ENCODE results near the gene RUNX1. TPM values are rescaled to one million over a fixed set of nuclear protein-coding genes. Genes with fewer than 3 reads are reported as not detected.

Gene RUNX1
- total RNA-seq, 6 experiments from 2014 or later, result 2.9 to 18.3 (median 4.3) TPM

DNA sequence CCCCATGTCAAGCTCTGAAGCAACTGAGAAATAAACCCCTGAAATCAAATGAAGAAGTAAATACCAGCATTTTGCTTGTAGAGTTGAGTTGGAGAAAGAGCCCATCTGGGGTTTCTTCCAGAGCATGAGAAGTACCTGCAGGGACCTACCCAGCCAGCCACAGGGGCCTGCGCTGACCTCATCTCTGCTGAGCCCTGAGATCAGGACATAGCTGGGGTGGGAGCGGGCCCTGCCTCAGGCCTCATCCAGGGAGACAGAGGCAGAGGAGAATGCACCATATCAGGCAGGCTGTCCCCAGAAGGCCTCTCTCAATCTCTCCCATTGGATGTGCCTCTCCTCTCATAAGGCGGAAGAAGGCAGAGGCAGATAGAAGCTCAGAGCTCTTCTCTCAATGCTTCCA is 27.6 kb downstream of the RUNX1 start:
- Histone ChIP-seq H3K9me3 (no peaks in the 10 kb centered on the region), H3K27me3 (no peaks in the 10 kb centered on the region), H3K36me3 (no peaks in the 10 kb centered on the region), H3K4me3 (no peak overlapping the region), H3K4me1 (peaks cover 0 to 25% (median 6%) of the 10 kb centered on the region in 4 donors), H3K27ac (no peak overlapping the region)
- ATAC-seq (no peak), DNase-seq (no peak)
- TF ChIP-seq, protein P1, sequence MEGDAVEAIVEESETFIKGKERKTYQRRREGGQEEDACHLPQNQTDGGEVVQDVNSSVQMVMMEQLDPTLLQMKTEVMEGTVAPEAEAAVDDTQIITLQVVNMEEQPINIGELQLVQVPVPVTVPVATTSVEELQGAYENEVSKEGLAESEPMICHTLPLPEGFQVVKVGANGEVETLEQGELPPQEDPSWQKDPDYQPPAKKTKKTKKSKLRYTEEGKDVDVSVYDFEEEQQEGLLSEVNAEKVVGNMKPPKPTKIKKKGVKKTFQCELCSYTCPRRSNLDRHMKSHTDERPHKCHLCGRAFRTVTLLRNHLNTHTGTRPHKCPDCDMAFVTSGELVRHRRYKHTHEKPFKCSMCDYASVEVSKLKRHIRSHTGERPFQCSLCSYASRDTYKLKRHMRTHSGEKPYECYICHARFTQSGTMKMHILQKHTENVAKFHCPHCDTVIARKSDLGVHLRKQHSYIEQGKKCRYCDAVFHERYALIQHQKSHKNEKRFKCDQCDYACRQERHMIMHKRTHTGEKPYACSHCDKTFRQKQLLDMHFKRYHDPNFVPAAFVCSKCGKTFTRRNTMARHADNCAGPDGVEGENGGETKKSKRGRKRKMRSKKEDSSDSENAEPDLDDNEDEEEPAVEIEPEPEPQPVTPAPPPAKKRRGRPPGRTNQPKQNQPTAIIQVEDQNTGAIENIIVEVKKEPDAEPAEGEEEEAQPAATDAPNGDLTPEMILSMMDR (IDR thresholded peaks at IDR 0.05), result no peak
- TF ChIP-seq POLR2A (IDR thresholded peaks at IDR 0.05), result no peak
- intact Hi-C loops (cut with DNase I), result no loop called here
- WGBS (ENCODE audit: insufficient coverage, low coverage, low lambda C conversion rate, missing lambda C conversion rate), result no CpG with 5 or more reads among the region's 3 CpGs

DNA sequence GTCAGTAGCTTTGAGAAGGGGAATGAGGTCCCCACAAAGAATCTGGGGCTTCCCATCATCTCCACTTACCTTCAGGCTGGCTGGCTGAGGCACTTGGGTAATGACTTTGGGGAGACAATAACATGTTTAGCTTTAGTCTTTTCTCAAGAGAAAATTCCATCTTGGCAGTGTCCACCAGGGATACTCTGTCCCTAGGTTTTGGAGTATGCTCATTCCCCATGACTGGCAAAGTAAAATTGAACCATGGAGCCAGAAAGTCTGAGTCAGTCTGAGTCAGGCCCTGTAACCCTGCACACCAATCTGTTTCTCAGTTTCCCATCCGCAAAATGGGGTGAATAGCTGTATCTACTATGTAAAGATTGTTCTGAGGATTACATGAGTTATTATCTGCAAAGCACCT is 28.2 kb downstream of the RUNX1 start:
- intact Hi-C loops (cut with DNase I), result no loop called here
- Histone ChIP-seq H3K4me3 (no peak overlapping the region), H3K9me3 (no peaks in the 10 kb centered on the region), H3K36me3 (no peaks in the 10 kb centered on the region), H3K27me3 (no peaks in the 10 kb centered on the region), H3K4me1 (peaks cover 0 to 25% (median 6%) of the 10 kb centered on the region in 4 donors), H3K27ac (no peak overlapping the region)
- DNase-seq, result no peak
- ATAC-seq, result no peak
- 83% methylated on average over 1 of the region's 1 CpG for WGBS (ENCODE audit: insufficient coverage, low coverage, low lambda C conversion rate, missing lambda C conversion rate)
- TF ChIP-seq POLR2A (IDR thresholded peaks at IDR 0.05), result no peak

DNA sequence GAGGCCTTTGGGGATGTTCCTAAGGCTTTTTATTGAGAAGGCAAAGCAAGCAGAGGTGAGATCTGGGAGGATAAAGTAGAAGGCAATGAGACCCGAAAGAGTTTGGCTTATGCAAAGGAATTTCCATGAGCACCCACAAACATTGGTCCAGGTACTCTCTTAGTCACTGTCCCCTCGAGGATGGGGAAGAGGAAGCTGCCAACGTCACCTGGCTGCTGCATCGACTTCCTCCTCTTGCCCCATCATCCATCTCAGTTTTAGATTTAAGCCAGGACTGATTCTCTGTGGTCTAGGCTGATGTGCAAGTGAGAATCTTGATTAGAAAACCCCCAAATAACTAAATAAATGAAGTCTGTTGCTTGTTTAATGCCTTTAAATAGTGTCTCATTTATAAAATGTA is 28.7 kb downstream of the RUNX1 start:
- Histone ChIP-seq H3K9me3 (no peaks in the 10 kb centered on the region), H3K4me1 (peaks cover 0 to 25% (median 6%) of the 10 kb centered on the region in 4 donors), H3K27me3 (no peaks in the 10 kb centered on the region), H3K4me3 (no peak overlapping the region), H3K36me3 (no peaks in the 10 kb centered on the region), H3K27ac (no peak overlapping the region)
- intact Hi-C loops (cut with DNase I), result no loop called here
- ATAC-seq, result no peak
- WGBS (ENCODE audit: insufficient coverage, low coverage, low lambda C conversion rate, missing lambda C conversion rate), result 48% methylated on average over 4 of the region's 4 CpGs
- no peak for TF ChIP-seq POLR2A (IDR thresholded peaks at IDR 0.05)
- TF ChIP-seq, protein P1 (IDR thresholded peaks at IDR 0.05), result no peak
- DNase-seq, result no peak

DNA sequence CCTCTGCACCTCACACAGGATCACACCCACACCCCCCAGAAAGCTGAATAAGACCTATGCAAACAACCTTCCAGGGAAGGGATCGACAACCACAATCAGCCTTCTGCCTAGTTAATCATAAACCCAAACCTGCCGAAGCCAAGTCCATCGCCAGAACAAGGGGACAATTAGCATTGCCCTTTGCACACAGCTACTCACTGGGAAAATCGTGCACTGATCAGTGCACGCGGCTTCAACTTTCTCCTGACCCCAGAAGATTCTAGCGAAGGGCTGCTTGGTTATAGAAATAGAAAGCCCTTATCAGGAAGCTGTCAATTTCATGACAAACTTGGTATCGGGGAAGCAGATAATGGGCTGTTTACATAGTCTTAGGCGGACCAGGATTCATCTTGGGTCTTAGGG is 29.5 kb downstream of the RUNX1 start:
- Histone ChIP-seq H3K4me1 (peaks cover 0 to 25% (median 6%) of the 10 kb centered on the region in 4 donors), H3K27ac (peak overlapping the region in 1 of 3 donors; percentile 26), H3K9me3 (no peaks in the 10 kb centered on the region), H3K36me3 (no peaks in the 10 kb centered on the region), H3K4me3 (no peak overlapping the region), H3K27me3 (no peaks in the 10 kb centered on the region)
- intact Hi-C loops (cut with DNase I), result loop anchor here in 1 of 2 donors (10.0 kb wide), 1 partner anchor 75 kb away; no protein-coding TSS in a partner anchor
- TF ChIP-seq POLR2A (IDR thresholded peaks at IDR 0.05), result no peak
- TF ChIP-seq, protein P1 (IDR thresholded peaks at IDR 0.05), result no peak
- WGBS (ENCODE audit: insufficient coverage, low coverage, low lambda C conversion rate, missing lambda C conversion rate), result 19% methylated on average over 9 of the region's 9 CpGs
- peak in 2 of 3 donors; percentile 30 to 84 for DNase-seq
- ATAC-seq, result peak; percentile 94 to 98 (median 96)

DNA sequence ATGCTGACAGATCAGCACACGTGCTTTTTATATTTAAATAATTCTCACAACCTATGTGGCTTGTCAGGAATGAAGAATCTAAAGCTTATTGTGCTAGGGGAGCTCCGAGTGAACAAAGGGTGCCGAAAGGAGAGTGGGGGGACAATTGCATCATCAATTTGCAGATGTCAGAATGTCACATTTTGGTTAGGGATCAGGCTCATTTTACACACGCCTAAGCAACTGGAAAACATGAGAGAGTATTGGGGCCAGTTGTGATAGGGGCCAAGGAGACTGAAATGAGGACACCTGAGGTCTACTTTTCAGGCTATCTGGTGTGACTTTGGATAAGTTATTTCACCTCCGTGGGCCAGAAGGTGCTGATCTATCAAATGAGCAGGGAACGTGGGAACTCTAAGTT is 31.8 kb downstream of the RUNX1 start:
- Histone ChIP-seq H3K27me3 (no peaks in the 10 kb centered on the region), H3K4me1 (peaks cover 0 to 19% (median 6%) of the 10 kb centered on the region in 4 donors), H3K9me3 (no peaks in the 10 kb centered on the region), H3K27ac (no peak overlapping the region), H3K4me3 (no peak overlapping the region), H3K36me3 (no peaks in the 10 kb centered on the region)
- DNase-seq (no peak), ATAC-seq (no peak)
- intact Hi-C loops (cut with DNase I), result loop anchor here in 1 of 2 donors (10.0 kb wide), 1 partner anchor 72 kb away; no protein-coding TSS in a partner anchor
- TF ChIP-seq, protein P1 (IDR thresholded peaks at IDR 0.05), result no peak
- no peak for TF ChIP-seq POLR2A (IDR thresholded peaks at IDR 0.05)
- WGBS (ENCODE audit: insufficient coverage, low coverage, low lambda C conversion rate, missing lambda C conversion rate), result 85% methylated on average over 5 of the region's 6 CpGs

All from right lobe of liver (tissue), 6 donors.